Stomach (tissue), 9 donors: ENCODE measurements around the gene ADH4. TPM values are rescaled to one million over a fixed set of nuclear protein-coding genes. Genes with fewer than 3 reads are reported as not detected.

Experiments
- DNase-seq, 2 donors: peaks; one replicate each; pipeline versions ENCODE4 v3.0.0 to v3.0.0-alpha.2; 2013 to 2019
- H3K27ac ChIP-seq, 5 donors: fragments of 200-600 bp in 4 of 5; sonication (generic) in 4 of 5; one replicate each; pipeline ENCODE4 v1.5.1; 2013 to 2019; ENCODE audit warnings: mild to moderate bottlenecking in 1 of 5, moderate library complexity in 1 of 5
- H3K27me3 ChIP-seq, 3 donors: fragments of 200-600 bp; sonication (generic); one replicate each; pipeline ENCODE4 v1.5.1; 2017 to 2019; ENCODE audit warnings: mixed run types in 1 of 3
- H3K36me3 ChIP-seq, 4 donors: fragments of 200-600 bp; sonication (generic); 1 replicate in 3 of 4; 2 replicates in 1 of 4; pipeline ENCODE4 v1.5.1; 2016 to 2019
- H3K4me1 ChIP-seq, 4 donors: fragments of 200-600 bp; sonication (generic); one replicate each; pipeline ENCODE4 v1.5.1; 2016 to 2019
- H3K4me3 ChIP-seq, 4 donors: fragments of 200-600 bp; sonication (generic) in 3 of 4; one replicate each; pipeline ENCODE4 v1.5.1; 2016 to 2019; ENCODE audit warnings: mild to moderate bottlenecking in 1 of 4
- H3K9me3 ChIP-seq, 4 donors: fragments of 200-600 bp; sonication (generic); one replicate each; pipeline ENCODE4 v1.5.1; 2016 to 2019
- CTCF ChIP-seq, 7 experiments: fragments of 450-650 bp in 4 of 7; fragments of 200-600 bp in 3 of 7; sonication (generic) in 3 of 7; IDR thresholded peaks; one replicate each; pipeline ENCODE4 v1.5.1; 2016 to 2019; ENCODE audit warnings: antibody characterized with exemption in 7 of 7, control low read depth in 2 of 7, mild to moderate bottlenecking in 1 of 7
- EP300 ChIP-seq: sonication (generic); formaldehyde crosslinking; IDR thresholded peaks from one replicate; pipeline ENCODE4 v1.6.1; 2017; ENCODE audit warnings: antibody characterized with exemption
- POLR2A ChIP-seq, 4 donors: fragments of 450-650 bp; IDR thresholded peaks; one replicate each; pipeline ENCODE4 v1.6.1; 2016; ENCODE audit warnings: antibody characterized with exemption in 4 of 4, control low read depth in 2 of 4, mild to moderate bottlenecking in 1 of 4, moderate library complexity in 1 of 4
- POLR2AphosphoS5 ChIP-seq, 3 donors: sonication (generic); formaldehyde crosslinking; IDR thresholded peaks; one replicate each; pipeline ENCODE4 v1.6.1; 2016; ENCODE audit warnings: antibody characterized with exemption in 3 of 3
- WGBS, 5 donors: extraction: QIAGEN DNeasy Blood & Tissue Kit in 3 of 5; methylation state at CpG; one replicate each; pipeline versions ENCODE4 v1.1.5 to v1.1.7; 2013 to 2018; 5-methylcytosine and 5-hydroxymethylcytosine counted together
- intact Hi-C: fragments of 100-400 bp; cut with DNase I; formaldehyde crosslinking; loops from one replicate; pipeline ENCODE4 v1.15.1; 2023; ENCODE audit warnings: low total_unique reads
- polyA plus RNA-seq, 3 donors: library from polyadenylated mRNA; stranded (reverse); fragments of 200-250 nt; gene quantifications; one replicate each; pipeline ENCODE4 v1.2.3, GENCODE V29; 2013
- total RNA-seq, 5 donors: library from RNA; depleted of rRNA; stranded (reverse); fragments of >200 nt; gene quantifications; one replicate each; pipeline versions ENCODE4 v1.1.0 to v1.2.3, GENCODE V29; 2014 to 2016
- donor health status: healthy with polysubstance abuse.
- donor health status: Bipolar disorder and iron deficiency.
- donor health status: healthy.

ADH4 gene
- total and polyA plus RNA-seq, 8 donors, result 0.25 to 1.8 (median 0.50) TPM; not detected in 5

GRCh38 chr4:99156992-99157391 lies 12.9 kb upstream of the ADH4 start:
- H3K4me1 ChIP-seq, result peaks cover 0 to 13% (median 0%) of the 10 kb centered on the region in 4 donors
- no peak overlapping the region for H3K27ac ChIP-seq
- peaks cover 0 to 4% (median 0%) of the 10 kb centered on the region in 4 donors for H3K36me3 ChIP-seq
- intact Hi-C loops, result no loop called here
- no peak overlapping the region for H3K4me3 ChIP-seq
- H3K27me3 ChIP-seq, result no peaks in the 10 kb centered on the region
- no peaks in the 10 kb centered on the region for H3K9me3 ChIP-seq
- no peak for DNase-seq
- TF ChIP-seq POLR2A (IDR thresholded peaks at IDR 0.05), result no peak
- no peak for TF ChIP-seq POLR2AphosphoS5 (IDR thresholded peaks at IDR 0.05)
- TF ChIP-seq CTCF (IDR thresholded peaks at IDR 0.05), result no peak
- TF ChIP-seq EP300, result no peak
- 37 to 49% (median 44%) methylated on average over 1 of the region's 1 CpG for WGBS, 5 donors

- intact Hi-C loops, result no loop called here
- Histone ChIP-seq H3K27ac (no peak overlapping the region), H3K4me1 (peaks cover 0 to 13% (median 0%) of the 10 kb centered on the region in 4 donors), H3K4me3 (no peak overlapping the region), H3K9me3 (no peaks in the 10 kb centered on the region), H3K36me3 (peaks cover 0 to 4% (median 0%) of the 10 kb centered on the region in 4 donors), H3K27me3 (no peaks in the 10 kb centered on the region)
- TF ChIP-seq POLR2AphosphoS5 (IDR thresholded peaks at IDR 0.05) (no peak), EP300 (no peak), CTCF (IDR thresholded peaks at IDR 0.05) (no peak), POLR2A (IDR thresholded peaks at IDR 0.05) (no peak)
- 65 to 78% (median 74%) methylated on average over 4 of the region's 4 CpGs for WGBS, 5 donors
- DNase-seq, result no peak
These were observed 10.7 kb upstream of the ADH4 start for GRCh38 chr4:99154658-99155342.

GRCh38 chr4:99151995-99152394 lies 7.9 kb upstream of the ADH4 start:
- H3K27me3 ChIP-seq, result no peaks in the 10 kb centered on the region
- H3K36me3 ChIP-seq, result peaks cover 0 to 4% (median 0%) of the 10 kb centered on the region in 4 donors
- TF ChIP-seq EP300 (no peak), CTCF (IDR thresholded peaks at IDR 0.05) (no peak), POLR2AphosphoS5 (IDR thresholded peaks at IDR 0.05) (no peak), POLR2A (IDR thresholded peaks at IDR 0.05) (no peak)
- no peak overlapping the region for H3K27ac ChIP-seq
- intact Hi-C loops, result no loop called here
- no peak overlapping the region for H3K4me3 ChIP-seq
- peaks cover 0 to 2% (median 0%) of the 10 kb centered on the region in 4 donors for H3K4me1 ChIP-seq
- 0 to 26% (median 16%) methylated on average over 1 of the region's 1 CpG for WGBS, 5 donors
- H3K9me3 ChIP-seq, result no peaks in the 10 kb centered on the region
- no peak for DNase-seq

- 74 to 97% (median 91%) methylated on average over 3 of the region's 3 CpGs for WGBS, 5 donors
- H3K27ac ChIP-seq, result no peak overlapping the region
- peaks cover 0 to 4% (median 0%) of the 10 kb centered on the region in 4 donors for H3K36me3 ChIP-seq
- H3K4me1 ChIP-seq, result no peaks in the 10 kb centered on the region
- H3K27me3 ChIP-seq, result no peaks in the 10 kb centered on the region
- DNase-seq, result no peak
- no peaks in the 10 kb centered on the region for H3K9me3 ChIP-seq
- H3K4me3 ChIP-seq, result no peak overlapping the region
- intact Hi-C loops, result no loop called here
- TF ChIP-seq EP300, result no peak
- no peak for TF ChIP-seq CTCF (IDR thresholded peaks at IDR 0.05)
- TF ChIP-seq POLR2AphosphoS5 (IDR thresholded peaks at IDR 0.05), result no peak
These were observed 7.4 kb upstream of the ADH4 start for GRCh38 chr4:99151452-99151851.
